ENCODE results near the gene CCL23.

CCL23 gene

DNA sequence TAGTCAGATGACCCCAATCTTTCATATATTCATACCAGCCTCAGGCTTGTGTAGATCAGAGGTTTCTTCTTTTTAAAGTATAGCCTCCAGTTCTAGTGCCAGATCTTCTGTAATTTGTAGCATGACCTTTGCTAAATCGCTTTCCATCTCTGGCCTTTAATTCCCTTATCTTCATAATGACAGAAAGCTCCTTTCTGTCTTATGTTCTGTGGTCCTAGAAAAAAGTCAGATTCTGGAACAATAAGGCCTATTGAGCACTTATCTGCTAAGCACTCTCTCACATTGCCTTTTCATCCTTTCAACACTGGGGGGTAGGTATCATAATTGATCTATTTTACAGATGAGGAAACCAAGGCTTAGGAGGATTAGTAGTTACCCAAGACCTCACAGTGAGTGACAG, 45.7 kb downstream of the CCL23 start:
- no peak for DNase-seq (ENCODE audit: low read depth in 2 of 2, low spot score in 1 of 2)

DNA sequence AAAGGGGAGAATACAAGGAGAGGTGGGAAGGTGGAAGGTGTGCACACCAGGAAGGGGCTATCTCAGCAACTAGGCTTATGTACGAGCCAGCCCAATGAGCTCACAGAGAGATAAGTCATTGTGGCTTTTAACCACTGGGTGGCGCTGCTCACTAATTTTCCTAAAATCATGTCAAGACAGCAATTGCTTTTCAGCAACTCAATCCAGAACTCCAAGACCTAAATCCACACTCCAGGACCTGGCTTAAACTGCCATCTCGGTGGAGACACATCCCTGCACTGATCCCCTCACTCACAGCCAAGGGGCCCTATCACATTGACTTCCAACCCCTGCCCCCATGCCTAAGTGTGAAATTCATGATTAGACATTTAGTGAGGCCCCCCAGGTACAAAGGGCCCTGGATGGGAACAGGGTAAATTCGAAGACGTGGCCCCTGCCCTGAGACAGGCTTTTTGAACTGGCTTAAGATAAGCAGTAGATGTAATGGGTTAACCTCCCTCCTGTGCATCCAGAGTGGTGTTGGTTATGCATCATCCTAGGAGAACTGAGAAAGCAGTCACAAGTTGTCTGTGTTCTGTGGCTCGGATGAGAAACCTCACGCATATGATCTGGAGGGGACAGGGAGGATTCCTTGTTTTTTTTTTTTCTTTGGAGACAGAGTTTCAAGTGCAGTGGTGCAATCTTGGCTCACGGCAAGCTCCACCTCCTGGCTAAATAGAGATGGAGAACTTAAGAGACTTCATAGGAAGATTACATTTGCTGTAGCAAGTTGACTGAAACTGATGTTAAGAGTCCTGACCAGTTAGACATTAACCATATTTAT, 48.0 kb downstream of the CCL23 start:
- DNase-seq (ENCODE audit: low read depth in 2 of 2, low spot score in 1 of 2), result peak; percentile 47 to 54

DNA sequence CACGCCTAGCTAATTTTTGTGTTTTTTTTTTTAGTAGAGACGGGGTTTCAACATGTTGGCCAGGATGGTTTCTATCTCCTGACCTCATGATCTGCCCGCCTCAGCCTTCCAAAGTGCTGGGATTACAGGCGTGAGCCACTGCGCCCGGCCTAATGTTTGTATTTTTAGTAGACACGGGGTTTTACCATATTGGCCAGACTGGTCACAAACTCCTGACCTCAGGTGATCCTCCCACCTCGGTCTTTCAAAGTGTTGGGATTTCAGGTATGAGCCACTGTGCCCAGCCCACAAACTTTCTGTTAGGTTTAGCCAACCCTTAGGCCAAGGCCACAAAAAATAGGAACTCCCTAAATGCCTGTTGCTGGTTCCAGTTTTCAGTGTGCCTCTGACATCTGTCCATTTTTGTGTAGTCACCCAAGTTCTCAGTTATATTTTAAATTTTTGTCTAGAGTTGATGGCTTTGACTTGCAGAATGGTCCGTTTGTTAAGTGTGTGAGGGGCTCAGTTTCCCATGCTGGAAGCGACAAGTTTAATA, 49.2 kb downstream of the CCL23 start:
- no peak for DNase-seq (ENCODE audit: low read depth in 2 of 2, low spot score in 1 of 2)

DNA sequence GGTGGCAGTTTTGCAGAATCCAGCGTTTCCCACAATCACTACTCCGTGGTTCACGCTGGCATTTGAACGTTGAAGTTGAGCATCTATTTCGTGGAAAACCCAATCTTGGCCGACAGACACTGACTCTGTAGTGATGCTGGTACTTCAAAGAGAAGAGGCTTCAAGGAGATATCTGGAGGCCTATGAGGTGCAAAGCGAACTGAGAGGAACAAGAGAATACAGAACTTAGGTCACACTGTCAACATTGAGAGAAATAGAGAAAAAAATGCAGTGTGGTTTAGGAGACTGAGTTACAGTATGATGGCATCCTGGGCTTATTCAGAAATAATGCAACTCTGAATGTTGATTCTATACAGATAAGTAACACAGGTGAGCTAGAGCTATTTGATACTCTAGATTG, 52.5 kb downstream of the CCL23 start:
- DNase-seq (ENCODE audit: low read depth in 2 of 2, low spot score in 1 of 2), result no peak

DNA sequence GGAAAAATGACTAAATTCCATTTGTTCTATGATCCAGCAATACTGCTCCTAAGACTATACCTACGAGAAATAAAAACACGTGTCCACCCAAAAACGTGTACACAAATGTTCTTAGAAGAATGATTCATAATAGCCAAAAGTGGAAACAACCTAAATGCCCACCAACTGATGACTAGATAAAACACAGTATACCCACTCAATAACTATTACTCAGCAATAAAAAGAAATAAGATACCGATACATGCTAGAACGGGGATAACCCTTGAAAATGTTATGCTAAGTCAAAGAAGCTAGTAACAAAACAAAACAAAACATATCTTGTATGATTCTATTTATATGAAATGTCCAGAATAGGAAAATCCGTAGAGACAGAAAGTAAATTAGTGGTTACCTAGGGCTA, 54.1 kb downstream of the CCL23 start:
- DNase-seq (ENCODE audit: low read depth in 2 of 2, low spot score in 1 of 2), result no peak
